ENCODE data around the gene LRIG2. TPM values are rescaled to one million over a fixed set of nuclear protein-coding genes. Genes with fewer than 3 reads are reported as not detected.

LRIG2 gene
- total RNA-seq, 1 experiment from 2014 or later = 13.5 TPM

DNA sequence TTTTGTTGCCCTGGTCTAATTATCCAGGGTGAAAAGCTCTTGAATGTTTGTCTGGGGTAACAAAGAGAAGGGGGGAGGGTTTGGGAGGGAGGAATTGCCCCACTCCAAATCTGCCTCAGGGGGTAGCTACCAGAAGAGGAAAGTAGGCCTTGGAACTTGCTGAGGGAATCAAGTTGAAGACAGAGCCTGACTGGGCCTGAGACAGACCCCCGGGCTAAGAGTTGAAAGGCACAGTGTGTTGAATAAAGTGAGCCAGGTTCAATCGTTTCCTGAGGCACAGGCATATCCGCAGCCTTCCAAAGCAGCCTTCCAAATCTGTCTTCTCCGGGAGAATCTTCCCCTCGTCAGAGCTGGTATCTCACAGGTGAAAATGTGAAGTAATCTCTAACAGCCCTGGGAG lies 96.6 kb downstream of the LRIG2 start:
- H3K9me2 ChIP-seq (ENCODE audit: insufficient read depth) = no peaks in the 10 kb centered on the region
- intact Hi-C loops (cut with micrococcal nuclease) = no loop called here
- POLR2A ChIA-PET = no interaction called here
- H3K4me2 ChIP-seq (ENCODE audit: low read length) = no peak overlapping the region
- no peak overlapping the region for H3K4me3 ChIP-seq (replicated peaks in 1 of 2; ENCODE audit: low read depth in 1 of 2, low read length in 2 of 2)
- H3K79me2 ChIP-seq (ENCODE audit: insufficient read depth, low read length) = no peaks in the 10 kb centered on the region
- no peak overlapping the region for H3K9ac ChIP-seq (ENCODE audit: low read length)
- no peak overlapping the region for H3K27ac ChIP-seq (ENCODE audit: low read depth, low read length)
- CTCF ChIA-PET = no interaction called here
- 0 out of 4 replicates have a peak, but pooled peaks cover 0 to 6% of the 10 kb centered on the region in 2 experiments for H3K9me3 ChIP-seq (ENCODE audit: control insufficient read depth in 1 of 2, insufficient read depth in 1 of 2, low read depth in 1 of 2, low read length in 2 of 2)
- TF ChIP-seq SP1 (IDR thresholded peaks at IDR 0.05; ENCODE audit: low read depth) (no peak), CEBPB (IDR thresholded peaks at IDR 0.05; ENCODE audit: low read depth) (no peak), EZH2phosphoT487 (IDR thresholded peaks at IDR 0.05; ENCODE audit: borderline replicate concordance) (no peak), ELF1 (IDR thresholded peaks at IDR 0.05; ENCODE audit: borderline replicate concordance, low read depth) (no peak), FOSL1 (IDR thresholded peaks at IDR 0.05; ENCODE audit: low read depth) (no peak), TCF7L2 (IDR thresholded peaks at IDR 0.05; ENCODE audit: borderline replicate concordance, extremely low read depth, insufficient read depth, insufficient read length) (no peak), RAD21 (IDR thresholded peaks at IDR 0.05; ENCODE audit: low read depth) (no peak), YY1 (IDR thresholded peaks at IDR 0.05; ENCODE audit: extremely low read depth, insufficient replicate concordance, low read depth, low read length) (no peak), POLR2A (IDR thresholded peaks at IDR 0.05; ENCODE audit: borderline replicate concordance, extremely low read depth, insufficient read depth, insufficient read length) (no peak), SRF (IDR thresholded peaks at IDR 0.05; ENCODE audit: low read depth) (no peak), ZNF274 (IDR thresholded peaks at IDR 0.05; ENCODE audit: low read depth, low read length) (no peak)
- TF ChIP-seq, protein P1, sequence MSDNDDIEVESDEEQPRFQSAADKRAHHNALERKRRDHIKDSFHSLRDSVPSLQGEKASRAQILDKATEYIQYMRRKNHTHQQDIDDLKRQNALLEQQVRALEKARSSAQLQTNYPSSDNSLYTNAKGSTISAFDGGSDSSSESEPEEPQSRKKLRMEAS (IDR thresholded peaks at IDR 0.05) = no peak
- BruUV-seq (replicated peaks) = no TSS peak
- H3K27me3 ChIP-seq (ENCODE audit: insufficient read depth, low read length) = no peaks in the 10 kb centered on the region
- H3K4me1 ChIP-seq (ENCODE audit: control insufficient read depth in 1 of 2, insufficient read depth in 2 of 2, low read length in 2 of 2) = no peaks in the 10 kb centered on the region
- no peaks in the 10 kb centered on the region for H4K20me1 ChIP-seq (ENCODE audit: insufficient read depth)
- no peak overlapping the region for H2AFZ ChIP-seq (ENCODE audit: low read depth, low read length, poor library complexity, severe bottlenecking)
- ATAC-seq (no peak), DNase-seq (ENCODE audit: low read depth, low spot score) (no peak)
- RAD21 ChIA-PET (ENCODE audit: low non-redundant PET in 1 of 2, low total read pairs in 2 of 2, uncharacterized antibody in 2 of 2, unreplicated experiment in 2 of 2) = no interaction called here
- no peaks in the 10 kb centered on the region for H3K36me3 ChIP-seq (ENCODE audit: control insufficient read depth in 1 of 2, insufficient read depth in 2 of 2, low read length in 2 of 2)

DNA sequence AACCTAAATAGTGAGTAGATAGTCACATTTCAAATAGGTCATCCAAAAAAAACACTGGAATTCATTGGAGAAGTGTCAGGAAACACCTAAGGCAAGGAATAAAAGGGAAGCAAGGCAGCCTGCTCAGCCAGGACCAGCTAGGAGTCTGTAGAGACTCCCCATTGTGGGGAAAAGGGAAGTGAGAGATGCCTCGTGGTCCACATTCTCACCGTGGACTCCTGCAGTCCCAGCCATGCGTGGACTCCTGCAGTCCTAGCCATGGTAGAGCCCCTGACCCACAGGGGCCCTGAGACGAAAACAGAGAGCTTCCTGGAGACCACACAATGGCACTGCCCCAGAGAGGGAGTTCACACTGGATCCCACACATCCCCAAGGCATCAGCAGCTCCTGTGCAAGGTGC lies 97.5 kb downstream of the LRIG2 start:
- CTCF ChIA-PET = no interaction called here
- POLR2A ChIA-PET = no interaction called here
- TF ChIP-seq ZNF274 (IDR thresholded peaks at IDR 0.05; ENCODE audit: low read depth, low read length) (no peak), SIN3A (IDR thresholded peaks at IDR 0.05; ENCODE audit: low read depth) (no peak), FOSL1 (IDR thresholded peaks at IDR 0.05; ENCODE audit: low read depth) (no peak), EGR1 (IDR thresholded peaks at IDR 0.05; ENCODE audit: low read depth) (no peak), ELF1 (IDR thresholded peaks at IDR 0.05; ENCODE audit: borderline replicate concordance, low read depth) (no peak), JUND (IDR thresholded peaks at IDR 0.05) (no peak), YY1 (IDR thresholded peaks at IDR 0.05; ENCODE audit: extremely low read depth, insufficient replicate concordance, low read depth, low read length) (no peak), EZH2phosphoT487 (IDR thresholded peaks at IDR 0.05; ENCODE audit: borderline replicate concordance) (no peak), ZFX (IDR thresholded peaks at IDR 0.05) (no peak), CEBPB (IDR thresholded peaks at IDR 0.05; ENCODE audit: low read depth) (no peak), EZH2 (IDR thresholded peaks at IDR 0.05) (no peak), POLR2AphosphoS5 (IDR thresholded peaks at IDR 0.05; ENCODE audit: low read depth, low read length) (no peak)
- TF ChIP-seq, protein P1 (IDR thresholded peaks at IDR 0.05) = no peak
- TF ChIP-seq, protein P2, sequence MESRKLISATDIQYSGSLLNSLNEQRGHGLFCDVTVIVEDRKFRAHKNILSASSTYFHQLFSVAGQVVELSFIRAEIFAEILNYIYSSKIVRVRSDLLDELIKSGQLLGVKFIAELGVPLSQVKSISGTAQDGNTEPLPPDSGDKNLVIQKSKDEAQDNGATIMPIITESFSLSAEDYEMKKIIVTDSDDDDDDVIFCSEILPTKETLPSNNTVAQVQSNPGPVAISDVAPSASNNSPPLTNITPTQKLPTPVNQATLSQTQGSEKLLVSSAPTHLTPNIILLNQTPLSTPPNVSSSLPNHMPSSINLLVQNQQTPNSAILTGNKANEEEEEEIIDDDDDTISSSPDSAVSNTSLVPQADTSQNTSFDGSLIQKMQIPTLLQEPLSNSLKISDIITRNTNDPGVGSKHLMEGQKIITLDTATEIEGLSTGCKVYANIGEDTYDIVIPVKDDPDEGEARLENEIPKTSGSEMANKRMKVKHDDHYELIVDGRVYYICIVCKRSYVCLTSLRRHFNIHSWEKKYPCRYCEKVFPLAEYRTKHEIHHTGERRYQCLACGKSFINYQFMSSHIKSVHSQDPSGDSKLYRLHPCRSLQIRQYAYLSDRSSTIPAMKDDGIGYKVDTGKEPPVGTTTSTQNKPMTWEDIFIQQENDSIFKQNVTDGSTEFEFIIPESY (IDR thresholded peaks at IDR 0.05; ENCODE audit: extremely low read depth, insufficient replicate concordance, low read length) = no peak
- TF ChIP-seq, protein P3, sequence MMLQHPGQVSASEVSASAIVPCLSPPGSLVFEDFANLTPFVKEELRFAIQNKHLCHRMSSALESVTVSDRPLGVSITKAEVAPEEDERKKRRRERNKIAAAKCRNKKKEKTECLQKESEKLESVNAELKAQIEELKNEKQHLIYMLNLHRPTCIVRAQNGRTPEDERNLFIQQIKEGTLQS (IDR thresholded peaks at IDR 0.05) = no peak

More for the DNA sequence above, 97.5 kb downstream of the LRIG2 start:
- Histone ChIP-seq H3K9me3 (ENCODE audit: control insufficient read depth in 1 of 2, insufficient read depth in 1 of 2, low read depth in 1 of 2, low read length in 2 of 2) (0 out of 4 replicates have a peak, but pooled peaks cover 0 to 6% of the 10 kb centered on the region in 2 experiments), H3K4me3 (replicated peaks in 1 of 2; ENCODE audit: low read depth in 1 of 2, low read length in 2 of 2) (no peak overlapping the region), H3K9ac (ENCODE audit: low read length) (no peak overlapping the region), H3K9me2 (ENCODE audit: insufficient read depth) (no peaks in the 10 kb centered on the region), H3K4me2 (ENCODE audit: low read length) (no peak overlapping the region), H4K20me1 (ENCODE audit: insufficient read depth) (no peaks in the 10 kb centered on the region), H3K27ac (ENCODE audit: low read depth, low read length) (no peak overlapping the region), H3K4me1 (ENCODE audit: control insufficient read depth in 1 of 2, insufficient read depth in 2 of 2, low read length in 2 of 2) (no peaks in the 10 kb centered on the region), H2AFZ (ENCODE audit: low read depth, low read length, poor library complexity, severe bottlenecking) (no peak overlapping the region), H3K79me2 (ENCODE audit: insufficient read depth, low read length) (no peaks in the 10 kb centered on the region), H3K36me3 (ENCODE audit: control insufficient read depth in 1 of 2, insufficient read depth in 2 of 2, low read length in 2 of 2) (no peaks in the 10 kb centered on the region), H3K27me3 (ENCODE audit: insufficient read depth, low read length) (no peaks in the 10 kb centered on the region)
- RAD21 ChIA-PET (ENCODE audit: low non-redundant PET in 1 of 2, low total read pairs in 2 of 2, uncharacterized antibody in 2 of 2, unreplicated experiment in 2 of 2) = no interaction called here
- intact Hi-C loops (cut with micrococcal nuclease) = no loop called here
- DNase-seq (ENCODE audit: low read depth, low spot score) = no peak
- no TSS peak for BruUV-seq (replicated peaks)
- no peak for ATAC-seq
